ENCODE data around the gene SPINK7. TPM values are rescaled to one million over a fixed set of nuclear protein-coding genes. Genes with fewer than 3 reads are reported as not detected.

The SPINK7 gene
- total RNA-seq, result not detected in 2 replicates

GRCh38 chr5:148312153-148312552 lies at the start of gene SPINK7:
Gene SPINK7, plus strand, starts transcription at chr5:148312423. Its CDS starts 61 bp downstream, at chr5:148312484.

GRCh38 chr5:148268566-148268965 lies 43.7 kb upstream of the SPINK7 start, which contains the start of gene SPINK13:
Gene SPINK13, plus strand, starts transcription at chr5:148268794. Its CDS starts 1,279 bp downstream, at chr5:148270073.

GRCh38 chr5:148335259-148335658 lies 23.0 kb downstream of the SPINK7 start, which contains the start of gene SPINK9:
Gene SPINK9, plus strand, starts transcription at chr5:148335559. Its CDS starts 55 bp downstream, at chr5:148335614.

Other genes starting within 250 kb of the SPINK7 start
- 0.13 and 0.29 TPM in 2 replicates for gene SPINK5, start 248.4 kb upstream of the SPINK7 start, total RNA-seq
- not detected in 2 replicates for gene SPINK14, start 143.9 kb upstream of the SPINK7 start, total RNA-seq
- gene SPINK6, start 109.4 kb upstream of the SPINK7 start, total RNA-seq, result not detected in 2 replicates
- gene MARCOL, start 73.9 kb upstream of the SPINK7 start, total RNA-seq, result not detected in 2 replicates
- gene SPINK13, start 43.6 kb upstream of the SPINK7 start, total RNA-seq, result not detected in 2 replicates
- not detected in 2 replicates for gene SPINK9, start 23.1 kb downstream of the SPINK7 start, total RNA-seq
- 87.9 and 111 TPM in 2 replicates for gene FBXO38, start 71.5 kb downstream of the SPINK7 start, total RNA-seq